ENCODE results near the gene EML6. TPM values are rescaled to one million over a fixed set of nuclear protein-coding genes. Genes with fewer than 3 reads are reported as not detected.

EML6 gene
- total and polyA plus RNA-seq, 7 donors, result 0.38 to 9.3 (median 2.5) TPM

GRCh38 chr2:54701029-54701428 is 22.4 kb upstream of the EML6 start:
- Histone ChIP-seq H3K9me3 (peaks cover 4% of the 10 kb centered on the region), H3K4me1 (no peaks in the 10 kb centered on the region), H3K27me3 (ENCODE audit: insufficient read depth in 3 of 3, low read length in 2 of 3) (no peaks in the 10 kb centered on the region), H3K36me3 (ENCODE audit: insufficient read depth in 1 of 2, low read depth in 1 of 2) (no peaks in the 10 kb centered on the region), H3K27ac (no peak overlapping the region), H3K4me3 (no peak overlapping the region)
- DNase-seq (no peak), ATAC-seq (no peak)
- TF ChIP-seq CTCF (IDR thresholded peaks at IDR 0.05), result no peak
- WGBS, 3 donors, result 82 to 88% (median 82%) methylated on average over 2 of the region's 2 CpGs
- intact Hi-C loops (cut with DNase I), result loop anchor here (5.0 to 10.0 kb wide), 5 partner anchors 39 to 596 kb away; no protein-coding TSS in a partner anchor

GRCh38 chr2:54704238-54704637 is 19.2 kb upstream of the EML6 start:
- no peak for TF ChIP-seq CTCF (IDR thresholded peaks at IDR 0.05)
- H3K4me3 ChIP-seq, result no peak overlapping the region
- peaks cover 4% of the 10 kb centered on the region for H3K9me3 ChIP-seq
- intact Hi-C loops (cut with DNase I), result loop anchor here (5.0 to 10.0 kb wide), 5 partner anchors 42 to 599 kb away; no protein-coding TSS in a partner anchor
- no peak for DNase-seq
- H3K4me1 ChIP-seq, result no peaks in the 10 kb centered on the region
- no peak overlapping the region for H3K27ac ChIP-seq
- 77 to 85% (median 83%) methylated on average over 1 of the region's 1 CpG for WGBS, 3 donors
- H3K36me3 ChIP-seq (ENCODE audit: insufficient read depth in 1 of 2, low read depth in 1 of 2), result no peaks in the 10 kb centered on the region
- peak in 1 of 4 donors; percentile 35 for ATAC-seq
- peaks cover 0 to 7% (median 3%) of the 10 kb centered on the region in 3 donors for H3K27me3 ChIP-seq (ENCODE audit: insufficient read depth in 3 of 3, low read length in 2 of 3)

GRCh38 chr2:54704688-54705605 is 18.5 kb upstream of the EML6 start:
- H3K27ac ChIP-seq, result no peak overlapping the region
- 7 to 15% (median 8%) methylated on average over 3 of the region's 3 CpGs for WGBS, 3 donors
- peak; percentile 44 to 91 (median 74) for ATAC-seq

GRCh38 chr2:54706622-54707021 is 16.8 kb upstream of the EML6 start:
- Histone ChIP-seq H3K9me3 (peaks cover 4% of the 10 kb centered on the region), H3K36me3 (ENCODE audit: insufficient read depth in 1 of 2, low read depth in 1 of 2) (no peaks in the 10 kb centered on the region), H3K27ac (no peak overlapping the region), H3K4me3 (no peak overlapping the region), H3K4me1 (no peaks in the 10 kb centered on the region), H3K27me3 (ENCODE audit: insufficient read depth in 3 of 3, low read length in 2 of 3) (peaks cover 0 to 9% (median 4%) of the 10 kb centered on the region in 3 donors)
- intact Hi-C loops (cut with DNase I), result loop anchor here (2.0 to 10.0 kb wide), 3 partner anchors 184 to 602 kb away; no protein-coding TSS in a partner anchor
- no peak for TF ChIP-seq CTCF (IDR thresholded peaks at IDR 0.05)
- 91 to 95% (median 91%) methylated on average over 1 of the region's 1 CpG for WGBS, 3 donors
- DNase-seq (no peak), ATAC-seq (no peak)

More at GRCh38 chr2:54704688-54705605, 18.5 kb upstream of the EML6 start:
- Histone ChIP-seq H3K4me1 (no peaks in the 10 kb centered on the region), H3K36me3 (ENCODE audit: insufficient read depth in 1 of 2, low read depth in 1 of 2) (no peaks in the 10 kb centered on the region), H3K4me3 (no peak overlapping the region), H3K27me3 (ENCODE audit: insufficient read depth in 3 of 3, low read length in 2 of 3) (peaks cover 0 to 9% (median 4%) of the 10 kb centered on the region in 3 donors), H3K9me3 (peaks cover 4% of the 10 kb centered on the region)
- DNase-seq, result no peak
- TF ChIP-seq CTCF (IDR thresholded peaks at IDR 0.05), result peak; percentile 62
- intact Hi-C loops (cut with DNase I), result loop anchor here (5.0 to 10.0 kb wide), 5 partner anchors 43 to 600 kb away; no protein-coding TSS in a partner anchor

Measured in psoas muscle (tissue), 8 donors.